ENCODE measurements around the gene MLXIPL. TPM values are rescaled to one million over a fixed set of nuclear protein-coding genes. Genes with fewer than 3 reads are reported as not detected.

MLXIPL gene
- total RNA-seq, 1 experiment from 2014 or later: 6.1 TPM

DNA sequence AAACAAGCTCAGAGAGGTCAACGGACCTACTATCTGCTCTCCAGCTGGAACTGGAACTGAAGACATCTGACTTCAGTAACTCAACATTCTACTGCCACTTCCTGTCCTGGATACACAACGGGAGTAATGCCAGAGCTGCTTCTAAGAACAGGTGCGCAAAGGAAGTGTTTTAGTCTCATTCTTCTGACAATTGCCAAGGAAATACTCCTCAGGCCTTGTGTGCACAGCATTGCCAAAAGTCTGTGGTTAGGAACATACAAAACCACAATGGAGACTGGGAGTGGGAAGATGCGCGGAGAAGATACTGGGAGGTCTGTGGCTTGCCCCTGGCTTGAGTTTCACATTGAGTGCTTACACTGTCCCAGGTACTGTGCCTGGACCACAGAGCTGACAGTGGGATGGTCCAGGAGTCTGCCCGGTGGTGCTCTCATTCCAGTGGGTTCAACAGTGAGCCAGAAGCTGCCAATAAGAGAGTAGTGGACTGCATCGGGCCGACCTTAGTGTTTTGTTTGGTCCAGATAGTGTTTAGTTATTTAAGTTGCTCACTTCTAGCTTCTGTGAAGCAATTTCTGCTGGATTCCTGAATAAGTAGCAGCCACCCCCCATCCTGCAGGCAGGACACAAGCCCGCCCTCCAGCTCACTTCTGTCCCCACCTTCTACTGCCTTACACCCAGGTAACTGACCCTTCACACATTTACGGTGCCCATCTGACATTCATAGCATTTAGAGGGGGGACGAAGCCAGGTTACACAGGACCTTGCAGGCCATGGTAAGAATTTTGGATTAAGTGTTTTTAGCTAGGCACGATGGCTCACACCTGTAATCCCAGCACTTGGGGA, 56.3 kb downstream of the MLXIPL start:
- H3K4me1 ChIP-seq (ENCODE audit: insufficient read depth, low read length): no peaks in the 10 kb centered on the region

More for the DNA sequence above, 56.3 kb downstream of the MLXIPL start:
- Histone ChIP-seq H4K91ac (ENCODE audit: insufficient read length, low read depth, low read length) (no peak overlapping the region), H2BK5ac (ENCODE audit: insufficient read length, low read length) (no peak overlapping the region), H4K5ac (ENCODE audit: insufficient read length, low read depth, low read length) (no peak overlapping the region), H3K18ac (ENCODE audit: insufficient read length, low read depth, low read length) (no peak overlapping the region), H2BK120ac (ENCODE audit: low read depth, low read length, poor library complexity, severe bottlenecking) (no peak overlapping the region), H4K8ac (replicated peaks; ENCODE audit: insufficient read length, low read depth, low read length) (no peak overlapping the region), H2BK12ac (ENCODE audit: insufficient read length, low read depth, low read length) (no peak overlapping the region), H3K56ac (ENCODE audit: insufficient read length, low read depth, low read length) (no peak overlapping the region), H2BK15ac (ENCODE audit: low read depth, low read length) (no peak overlapping the region), H3K23me2 (ENCODE audit: insufficient read length, low read depth, low read length, poor library complexity, severe bottlenecking) (no peaks in the 10 kb centered on the region), H3K9ac (ENCODE audit: extremely low read depth, insufficient read length, low read length) (no peak overlapping the region), H2AFZ (ENCODE audit: low read length) (no peak overlapping the region), H3K79me1 (ENCODE audit: insufficient read depth, low read depth, low read length, poor library complexity, severe bottlenecking) (no peaks in the 10 kb centered on the region), H3K27ac (ENCODE audit: insufficient read length, low read depth, low read length) (no peak overlapping the region), H3K27me3 (ENCODE audit: insufficient read depth, low read length) (no peaks in the 10 kb centered on the region), H3K4me2 (ENCODE audit: insufficient read depth, insufficient read length, low read length) (no peak overlapping the region), H3K79me2 (ENCODE audit: insufficient read depth, low read length) (no peaks in the 10 kb centered on the region), H3T11ph (ENCODE audit: low read length) (no peak overlapping the region), H3K4ac (ENCODE audit: low read depth, low read length) (no peak overlapping the region), H4K20me1 (ENCODE audit: control insufficient read depth, insufficient read depth, insufficient read length) (no peaks in the 10 kb centered on the region), H2AK5ac (ENCODE audit: insufficient read length, low read length) (no peak overlapping the region), H3K14ac (ENCODE audit: insufficient read depth, low read length) (no peak overlapping the region; the same call in 1 of the 2 replicates), H2BK20ac (ENCODE audit: low read depth, low read length, poor library complexity, severe bottlenecking) (no peak overlapping the region), H3K9me3 (ENCODE audit: control insufficient read depth, low read depth, low read length) (no peaks in the 10 kb centered on the region), H3K23ac (ENCODE audit: insufficient read length, low read depth, low read length) (no peak overlapping the region)
- Mint-ChIP-seq H3K36me3 (ENCODE audit: insufficient read depth in 1 of 3, low read depth in 3 of 3) (peaks cover 17 to 39% (median 38%) of the 10 kb centered on the region in 3 experiments; a peak in 6 of 7 replicates), H3K27me3 (ENCODE audit: low read depth) (peaks cover 18% of the 10 kb centered on the region), H3K4me1 (peaks cover 6 to 8% of the 10 kb centered on the region in 2 experiments), H3K27ac (no peak overlapping the region; a peak in 1 of 7 replicates), H3K4me3 (no peak overlapping the region), H3K9me3 (no peaks in the 10 kb centered on the region)
- no peak for DNase-seq
- no peak for TF ChIP-seq CTCF (conservative IDR thresholded peaks at IDR 0.05)
- no CpG with 5 or more reads among the region's 12 CpGs for WGBS (ENCODE audit: extremely low coverage, insufficient read length, low lambda C conversion rate)

All from H9 (cell line).